HG02571 (cell line): Measurements from ENCODE around the gene PDZD2.
"Not testable (repeated sequence)": the region's sequence is repeated elsewhere in the genome, so short reads cannot be mapped to it uniquely, and the experiment has no call there.

Experiments
- ATAC-seq: cut with Tn5 transposase; IDR thresholded peaks from one replicate; pipeline ENCODE4 v1.9.1; 2021; ENCODE audit warnings: mild to moderate bottlenecking, moderate library complexity; ENCODE audit not compliant: unreplicated experiment

The PDZD2 gene

DNA sequence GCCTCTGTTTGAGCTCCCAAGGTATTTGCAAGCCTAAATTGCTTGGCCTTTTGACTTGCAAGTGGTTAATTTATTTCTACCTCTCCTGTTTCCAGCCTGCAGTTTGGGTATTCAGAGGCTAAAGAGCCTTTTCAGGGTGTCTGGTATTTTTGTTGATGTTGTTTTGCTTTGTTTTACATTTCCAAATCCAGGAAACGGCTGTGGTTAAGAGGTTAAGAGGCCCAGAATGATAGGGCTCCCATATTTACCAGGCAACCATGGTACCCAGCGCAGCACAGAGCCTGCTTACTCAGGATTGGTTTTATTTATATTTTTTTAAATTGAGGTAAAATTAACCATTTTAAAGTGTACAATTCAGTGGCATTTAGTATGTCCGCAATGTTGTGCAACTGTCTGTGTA lies 92.1 kb downstream of the PDZD2 start:
- no peak for ATAC-seq

DNA sequence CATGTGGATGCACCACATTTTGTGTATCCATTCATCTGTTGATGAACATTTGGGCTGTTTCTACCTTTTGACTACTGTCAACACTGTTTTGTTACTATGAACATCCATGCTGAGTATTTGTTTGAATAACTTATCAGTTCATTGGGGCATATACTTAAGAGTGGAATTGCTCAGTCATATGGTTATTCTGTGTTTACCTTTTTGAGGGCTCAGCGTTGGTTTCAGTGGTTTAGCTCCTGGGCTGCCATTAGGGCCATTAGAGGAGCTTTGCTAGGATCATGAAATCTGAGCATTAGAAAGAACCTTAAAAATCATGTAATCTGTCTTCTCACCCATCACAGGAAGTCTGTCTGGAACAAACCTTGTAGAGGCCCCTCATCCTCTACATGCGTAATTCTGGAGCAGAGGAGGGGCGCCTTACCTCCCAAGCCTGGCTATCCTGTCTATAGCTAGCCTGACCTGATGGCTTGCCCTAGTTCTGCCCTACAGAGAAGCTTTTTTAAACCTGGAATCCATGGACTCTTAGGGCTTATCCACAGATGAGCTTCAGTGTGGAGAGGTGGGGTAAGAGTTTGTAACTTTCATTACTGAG lies 92.9 kb downstream of the PDZD2 start:
- ATAC-seq: no peak

DNA sequence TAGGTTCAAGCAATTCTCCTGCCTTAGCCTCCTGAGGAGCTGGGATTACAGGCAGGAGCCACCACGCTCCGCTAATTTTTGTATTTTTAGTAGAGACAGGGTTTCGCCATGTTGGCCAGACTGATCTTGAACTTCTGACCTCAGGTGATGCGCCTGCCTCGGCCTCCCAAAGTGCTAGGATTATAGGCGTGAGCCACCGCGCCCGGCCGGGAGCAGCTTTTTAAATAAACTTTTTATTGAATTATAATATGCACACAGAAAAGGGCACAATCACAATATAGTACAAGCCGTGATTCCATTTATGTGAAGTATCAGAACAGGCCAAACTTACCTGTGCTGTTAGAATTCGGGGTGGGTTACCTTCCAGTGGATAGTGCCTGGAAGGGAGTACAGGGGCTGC lies 93.9 kb downstream of the PDZD2 start:
- not testable (repeated sequence) for ATAC-seq

- ATAC-seq: no peak
Observed at GRCh38 chr5:31733371-31733770, 94.4 kb downstream of the PDZD2 start.

GRCh38 chr5:31736127-31736526 lies 97.2 kb downstream of the PDZD2 start:
- no peak for ATAC-seq

GRCh38 chr5:31738199-31738598 lies 99.3 kb downstream of the PDZD2 start:
- no peak for ATAC-seq

DNA sequence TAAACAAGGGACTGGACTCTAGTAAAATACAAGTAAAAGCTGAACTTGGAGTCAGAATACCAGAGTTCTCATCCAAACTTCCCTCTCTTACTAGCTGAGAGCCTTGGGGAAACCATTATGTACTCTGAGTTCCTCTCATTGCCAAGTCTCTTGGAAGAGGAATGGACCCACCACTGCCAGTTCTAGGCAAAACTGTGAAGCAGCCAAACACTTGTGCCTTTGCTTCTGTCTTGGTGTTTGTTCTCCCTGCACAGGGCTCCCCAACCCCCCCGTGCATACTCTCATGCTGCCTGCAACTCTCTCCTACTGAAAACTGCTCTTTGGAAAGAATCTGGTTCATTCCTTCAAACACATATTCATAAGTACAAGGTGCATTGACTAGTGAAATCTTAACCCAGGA lies 102.6 kb downstream of the PDZD2 start:
- ATAC-seq: no peak

DNA sequence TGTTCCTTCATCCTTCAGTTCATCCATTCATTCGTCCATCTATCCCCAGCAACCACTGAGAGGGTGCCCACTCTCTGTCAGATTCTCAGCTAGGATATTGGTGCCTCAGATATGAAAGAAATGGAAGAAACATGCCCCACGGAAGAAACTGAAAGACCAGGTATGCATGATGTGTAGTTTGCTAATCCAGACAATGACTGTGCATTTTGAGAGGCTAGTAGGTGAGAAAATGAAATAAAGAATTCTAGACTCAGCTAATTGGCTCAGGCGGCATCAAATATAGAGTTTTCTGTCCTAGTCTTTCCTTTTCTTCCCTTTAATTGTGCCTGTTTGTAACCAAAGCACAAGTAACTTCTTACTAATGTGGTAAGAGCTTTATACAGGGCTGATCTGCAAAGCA lies 104.7 kb downstream of the PDZD2 start:
- no peak for ATAC-seq

GRCh38 chr5:31748458-31749172 lies 109.7 kb downstream of the PDZD2 start:
- ATAC-seq: no peak

DNA sequence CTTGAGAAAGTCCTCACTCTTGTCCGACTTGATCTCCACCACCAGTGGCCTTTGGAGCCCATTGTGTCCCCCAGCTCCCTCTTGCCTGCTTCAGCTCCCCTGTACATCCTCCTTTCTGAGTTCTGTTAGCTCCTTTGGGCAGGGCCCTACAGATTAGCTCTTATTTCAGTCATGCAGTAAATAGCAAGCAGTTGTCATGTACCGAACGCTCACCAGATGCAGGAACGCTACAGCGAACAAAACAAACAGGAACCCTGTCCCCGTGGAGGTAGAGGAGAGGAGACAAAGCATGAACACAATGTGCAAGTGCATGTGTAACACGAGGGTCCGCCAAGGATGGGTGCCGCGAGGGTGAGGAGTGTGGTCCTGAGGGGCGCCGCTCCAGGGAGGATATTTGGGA lies 111.3 kb downstream of the PDZD2 start:
- no peak for ATAC-seq

GRCh38 chr5:31751610-31752009 lies 112.7 kb downstream of the PDZD2 start:
- no peak for ATAC-seq

DNA sequence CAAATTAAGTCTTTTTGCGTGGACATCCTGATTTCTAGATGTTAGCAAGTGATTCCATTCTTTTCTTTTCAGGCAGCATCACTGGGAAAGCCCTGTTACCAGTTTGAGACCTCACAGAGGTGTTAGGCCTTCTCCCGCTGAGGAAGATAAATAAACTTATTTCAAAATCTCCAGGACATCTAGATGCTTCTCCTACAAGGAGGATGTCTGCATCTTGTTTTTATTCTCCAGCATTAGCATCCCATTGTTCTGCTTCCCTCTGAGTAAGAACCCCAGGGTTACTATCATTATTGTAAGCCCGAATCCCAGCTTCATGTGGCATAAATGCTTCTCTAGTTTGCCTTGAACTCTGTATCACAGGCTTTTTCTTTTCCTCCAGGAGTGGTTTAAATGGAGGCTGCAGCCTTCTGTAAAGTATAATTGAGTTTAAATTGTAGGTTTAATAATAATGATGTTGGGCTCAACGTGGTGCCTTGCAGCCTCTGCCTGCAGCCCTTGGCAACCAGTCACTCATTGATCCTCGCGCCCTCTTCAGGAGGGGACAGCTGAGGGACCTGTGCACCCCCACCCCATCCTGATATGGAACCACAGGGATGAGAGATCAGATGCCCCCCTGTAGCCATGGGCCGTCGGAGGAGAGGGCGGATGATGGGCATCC lies 114.9 kb downstream of the PDZD2 start:
- no peak for ATAC-seq

- no peak for ATAC-seq
Observed at GRCh38 chr5:31754358-31754704, 115.4 kb downstream of the PDZD2 start.

DNA sequence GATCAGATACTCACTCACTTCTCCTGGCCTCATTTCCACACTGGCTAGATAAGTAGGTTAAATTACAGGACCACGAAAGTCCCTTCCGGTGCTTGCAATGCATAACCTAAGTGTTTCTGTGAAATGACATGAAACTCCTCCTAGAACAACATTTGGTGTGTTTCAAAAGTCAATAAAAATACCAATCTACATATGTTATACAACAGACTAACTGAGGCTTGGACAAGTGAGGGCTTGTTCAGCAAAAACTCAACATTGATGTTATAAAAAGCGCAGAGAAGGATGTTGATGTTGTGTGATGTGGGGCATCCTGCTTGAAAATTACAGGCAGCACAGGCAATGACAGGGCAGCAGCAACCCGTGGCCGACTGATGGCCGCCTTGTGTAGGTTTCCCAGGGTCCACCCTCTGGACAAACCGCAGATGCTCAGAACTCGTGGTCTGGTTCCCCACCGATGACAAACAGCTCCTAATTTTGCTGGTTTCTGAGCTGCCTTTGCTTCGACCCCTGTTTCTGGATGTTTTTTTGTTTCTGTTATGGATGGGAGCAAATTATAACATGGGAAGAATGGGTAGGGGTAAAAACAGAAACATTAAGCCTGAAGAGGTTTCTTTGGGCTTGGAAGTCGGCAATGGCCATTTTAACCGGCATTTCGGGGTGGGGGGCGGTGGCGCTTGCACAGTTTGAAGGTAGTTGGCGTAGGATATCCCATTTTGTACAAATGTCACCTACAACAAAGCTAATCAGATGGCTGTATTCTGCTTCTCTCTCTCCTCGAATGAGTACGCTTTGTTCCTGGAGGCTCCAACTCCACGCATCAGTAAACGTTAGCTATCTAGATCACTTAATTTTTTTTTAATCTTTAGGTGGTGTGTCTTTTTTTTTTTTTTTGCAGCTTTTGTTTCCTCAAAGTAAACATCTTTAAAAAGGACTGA lies 116.1 kb downstream of the PDZD2 start:
- no peak for ATAC-seq

DNA sequence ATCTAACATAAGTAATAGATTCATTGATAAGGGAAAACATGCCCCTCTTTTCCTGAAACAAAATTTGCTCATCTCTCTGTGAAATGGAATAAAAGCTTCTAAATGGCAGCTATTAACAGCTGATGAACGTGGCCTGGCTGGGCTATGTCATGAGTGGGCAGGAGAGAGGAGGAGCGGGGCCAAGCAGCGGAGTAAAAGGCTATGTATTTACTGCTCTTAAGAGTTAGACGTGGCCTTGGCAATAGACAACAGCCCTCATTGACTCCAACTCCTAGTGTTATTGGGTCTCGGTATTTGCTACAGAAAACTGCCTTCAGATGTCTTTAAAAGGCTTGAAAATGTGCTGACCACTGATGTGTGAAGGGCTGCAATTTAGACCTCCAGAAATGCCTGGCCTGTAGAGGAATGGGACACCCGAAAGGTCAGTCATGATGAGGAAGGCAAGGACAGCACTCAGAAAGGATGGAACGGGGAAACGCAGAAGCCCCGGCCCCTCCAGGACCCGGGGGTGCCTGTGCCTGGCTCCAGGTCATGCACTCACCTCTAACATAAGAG lies 116.8 kb downstream of the PDZD2 start:
- ATAC-seq: no peak

DNA sequence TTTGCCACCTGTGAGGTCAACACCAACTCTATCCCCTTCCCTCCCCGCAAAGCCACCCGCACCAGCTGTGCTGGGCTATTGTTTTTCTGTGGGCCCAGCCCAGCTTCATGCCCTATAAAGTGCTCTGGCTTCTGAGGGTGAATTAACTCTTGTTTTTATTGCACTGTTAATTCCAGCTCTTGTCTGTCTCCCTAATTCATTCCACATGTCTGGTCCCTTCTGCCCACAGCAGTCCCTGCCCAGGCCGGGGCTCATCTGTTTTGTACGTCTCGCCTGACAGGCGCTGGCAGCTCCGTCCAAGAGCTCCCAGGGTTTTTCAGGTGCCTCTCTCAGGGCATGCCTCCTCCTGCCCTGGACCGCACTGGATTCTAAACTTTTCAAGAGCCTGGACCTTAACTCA lies 118.9 kb downstream of the PDZD2 start:
- ATAC-seq: no peak

DNA sequence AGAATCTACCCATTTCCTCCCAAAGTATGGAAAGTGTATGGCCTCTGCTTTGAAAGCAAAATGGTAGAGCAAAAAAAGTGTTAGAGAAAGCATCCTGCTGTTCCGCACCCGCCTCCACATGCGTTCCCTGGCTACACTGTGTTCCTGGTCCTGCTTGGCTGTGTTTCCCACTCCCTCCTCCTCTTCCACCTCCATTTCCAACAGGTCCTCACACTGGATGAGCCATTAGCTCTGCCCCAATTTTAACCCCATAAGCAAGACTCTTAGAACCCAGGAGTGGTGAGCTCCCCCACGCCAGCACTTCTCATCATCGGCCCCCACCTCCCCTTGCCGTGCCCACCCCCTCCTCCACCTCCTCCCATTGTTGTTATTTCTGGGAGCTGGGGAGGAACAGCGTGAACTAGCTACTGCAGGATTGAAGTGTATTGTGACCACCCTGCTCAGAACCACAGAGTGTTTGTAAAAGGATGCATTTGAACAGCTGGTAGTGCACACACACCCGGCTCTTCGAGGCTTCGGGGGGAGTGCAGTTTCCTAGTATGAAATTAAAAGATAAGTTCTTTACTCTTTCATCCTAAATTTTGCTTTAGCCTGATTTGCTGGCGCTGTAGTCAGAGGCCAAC lies 120.0 kb downstream of the PDZD2 start:
- ATAC-seq: no peak

- ATAC-seq: no peak
Observed at GRCh38 chr5:31759925-31760324, 121.0 kb downstream of the PDZD2 start.

DNA sequence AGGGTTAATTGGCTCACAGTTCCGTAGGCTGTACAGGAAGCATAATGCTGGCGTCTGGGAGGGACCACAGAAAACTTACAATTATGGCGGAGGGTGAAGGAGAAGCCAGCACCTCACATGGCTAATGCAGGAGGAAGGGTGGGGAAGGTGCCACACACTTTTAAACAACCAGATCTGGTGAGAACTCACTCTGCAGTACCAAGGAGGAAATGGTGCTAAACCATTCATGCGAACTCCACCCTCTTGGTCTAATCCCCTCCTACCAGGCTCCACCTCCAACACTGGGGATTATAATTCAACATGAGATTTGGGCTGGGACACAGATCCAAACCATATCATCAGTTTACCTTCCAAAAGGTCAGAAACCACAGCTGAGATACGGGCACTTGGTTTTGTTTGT lies 122.9 kb downstream of the PDZD2 start:
- ATAC-seq: no peak

- no peak for ATAC-seq
Observed at GRCh38 chr5:31763424-31763823, 124.5 kb downstream of the PDZD2 start.

GRCh38 chr5:31764687-31765086 lies 125.8 kb downstream of the PDZD2 start:
- not testable (repeated sequence) for ATAC-seq
